Osteocyte (in vitro differentiated cells): Measurements from ENCODE around the gene ZNF428. TPM values are rescaled to one million over a fixed set of nuclear protein-coding genes. Genes with fewer than 3 reads are reported as not detected.

Experiments
- DNase-seq: peaks from one replicate; pipeline ENCODE4 v3.0.0; 2021; ENCODE audit warnings: mixed read lengths; ENCODE audit not compliant: unreplicated experiment; ENCODE audit errors: extremely low spot score
- H3K27ac Mint-ChIP-seq: one replicate; pipeline ENCODE4 v1.8.0; 2021; ENCODE audit warnings: mild to moderate bottlenecking, mixed read lengths; ENCODE audit not compliant: unreplicated experiment
- H3K27me3 Mint-ChIP-seq: one replicate; pipeline ENCODE4 v1.8.0; 2021; ENCODE audit warnings: mixed read lengths; ENCODE audit not compliant: unreplicated experiment
- H3K36me3 Mint-ChIP-seq: one replicate; pipeline ENCODE4 v1.8.0; 2021; ENCODE audit warnings: mixed read lengths; ENCODE audit not compliant: unreplicated experiment
- H3K4me1 Mint-ChIP-seq: one replicate; pipeline ENCODE4 v1.8.0; 2021; ENCODE audit warnings: mixed read lengths; ENCODE audit not compliant: unreplicated experiment
- H3K4me3 Mint-ChIP-seq: one replicate; pipeline ENCODE4 v1.8.0; 2021; ENCODE audit warnings: mild to moderate bottlenecking, moderate library complexity, mixed read lengths; ENCODE audit not compliant: unreplicated experiment
- H3K9me3 Mint-ChIP-seq: one replicate; pipeline ENCODE4 v1.8.0; 2021; ENCODE audit warnings: mixed read lengths; ENCODE audit not compliant: unreplicated experiment
- total RNA-seq: library from RNA; stranded (reverse); gene quantifications from 2 replicates; pipeline ENCODE4 v1.2.1, GENCODE V29; 2021
- TF ChIP-seq, protein P1 (sequence below): fragments of 200-600 bp; sonication (generic); IDR thresholded peaks from 2 replicates; pipeline ENCODE4 v1.5.0; 2021; ENCODE audit warnings: antibody characterized with exemption, mild to moderate bottlenecking, moderate library complexity

ZNF428 gene
- total RNA-seq, 1 donor from 2014 or later = 74.1 TPM

- H3K4me3 Mint-ChIP-seq = peak overlapping the region; percentile 98
- TF ChIP-seq, protein P1, sequence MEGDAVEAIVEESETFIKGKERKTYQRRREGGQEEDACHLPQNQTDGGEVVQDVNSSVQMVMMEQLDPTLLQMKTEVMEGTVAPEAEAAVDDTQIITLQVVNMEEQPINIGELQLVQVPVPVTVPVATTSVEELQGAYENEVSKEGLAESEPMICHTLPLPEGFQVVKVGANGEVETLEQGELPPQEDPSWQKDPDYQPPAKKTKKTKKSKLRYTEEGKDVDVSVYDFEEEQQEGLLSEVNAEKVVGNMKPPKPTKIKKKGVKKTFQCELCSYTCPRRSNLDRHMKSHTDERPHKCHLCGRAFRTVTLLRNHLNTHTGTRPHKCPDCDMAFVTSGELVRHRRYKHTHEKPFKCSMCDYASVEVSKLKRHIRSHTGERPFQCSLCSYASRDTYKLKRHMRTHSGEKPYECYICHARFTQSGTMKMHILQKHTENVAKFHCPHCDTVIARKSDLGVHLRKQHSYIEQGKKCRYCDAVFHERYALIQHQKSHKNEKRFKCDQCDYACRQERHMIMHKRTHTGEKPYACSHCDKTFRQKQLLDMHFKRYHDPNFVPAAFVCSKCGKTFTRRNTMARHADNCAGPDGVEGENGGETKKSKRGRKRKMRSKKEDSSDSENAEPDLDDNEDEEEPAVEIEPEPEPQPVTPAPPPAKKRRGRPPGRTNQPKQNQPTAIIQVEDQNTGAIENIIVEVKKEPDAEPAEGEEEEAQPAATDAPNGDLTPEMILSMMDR = peak; percentile 87
- no peak for DNase-seq
- peaks cover 21% of the 10 kb centered on the region for H3K36me3 Mint-ChIP-seq
- no peaks in the 10 kb centered on the region for H3K27me3 Mint-ChIP-seq
- H3K4me1 Mint-ChIP-seq = peaks cover 32% of the 10 kb centered on the region
- peak overlapping the region; percentile 99 for H3K27ac Mint-ChIP-seq
- no peaks in the 10 kb centered on the region for H3K9me3 Mint-ChIP-seq
These were observed 24.5 kb downstream of the ZNF428 start for GRCh38 chr19:43594710-43595604.

DNA sequence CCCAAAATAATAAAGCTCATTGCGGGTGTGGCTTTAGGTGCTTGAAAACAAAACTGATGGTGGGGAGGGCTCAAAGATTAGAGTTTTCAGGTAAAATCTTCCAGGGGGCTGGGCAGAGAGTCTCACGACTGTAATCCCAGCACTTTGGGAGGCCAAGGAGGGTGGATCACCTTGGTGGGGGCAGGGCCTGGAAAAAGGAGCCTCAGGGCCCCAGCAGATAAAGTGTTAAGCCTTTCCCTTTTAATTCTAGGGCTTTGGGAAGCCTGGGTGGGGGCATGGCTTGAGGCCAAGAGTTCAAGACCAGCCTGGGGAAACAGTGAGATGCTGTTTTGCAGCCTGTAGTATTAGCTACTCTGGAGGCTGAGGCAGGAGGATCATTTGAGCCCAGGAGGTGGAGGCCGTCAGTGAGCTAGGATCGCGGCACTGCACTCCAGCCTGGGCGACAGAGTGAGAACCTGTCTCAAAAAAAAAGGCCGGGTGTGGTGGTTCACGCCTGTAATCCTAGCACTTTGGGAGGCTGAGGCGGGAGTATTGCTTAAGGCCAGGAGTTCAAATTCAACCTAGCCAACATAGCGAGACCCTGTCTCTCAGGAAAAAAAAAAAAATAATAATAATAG is 25.2 kb downstream of the ZNF428 start:
- peak overlapping the region; percentile 99 for H3K27ac Mint-ChIP-seq
- peaks cover 20% of the 10 kb centered on the region for H3K36me3 Mint-ChIP-seq
- no peaks in the 10 kb centered on the region for H3K27me3 Mint-ChIP-seq
- no peaks in the 10 kb centered on the region for H3K9me3 Mint-ChIP-seq
- no peak for DNase-seq
- H3K4me1 Mint-ChIP-seq = peaks cover 32% of the 10 kb centered on the region
- H3K4me3 Mint-ChIP-seq = peak overlapping the region; percentile 98
- TF ChIP-seq, protein P1 = no peak

DNA sequence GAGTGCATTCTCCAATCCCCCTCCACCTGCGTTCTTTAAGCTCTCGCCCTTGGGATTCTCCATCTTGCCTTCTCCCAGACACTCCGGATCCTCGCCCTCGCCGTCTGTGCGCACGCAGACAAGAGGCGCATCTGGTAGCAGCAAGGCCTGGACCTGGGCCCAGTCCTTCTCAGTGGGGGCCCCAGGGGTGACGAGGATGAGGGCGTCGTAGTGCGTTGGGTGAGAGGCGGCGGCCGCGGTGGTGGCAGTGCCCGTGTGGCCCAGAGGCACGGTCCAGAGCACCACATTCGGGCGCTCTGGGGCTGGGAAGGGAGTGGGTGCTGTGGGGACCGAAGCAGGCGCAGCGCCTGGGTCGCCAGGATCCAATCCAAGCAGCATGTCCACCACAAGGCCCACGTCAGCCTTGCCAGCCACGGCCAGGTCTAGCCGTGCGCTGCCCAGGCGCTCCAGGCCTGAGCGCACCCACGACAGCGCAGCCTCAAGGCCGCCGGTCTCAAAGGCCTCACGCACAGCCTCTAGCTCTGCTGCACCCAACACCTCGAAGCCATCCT is 26.6 kb downstream of the ZNF428 start:
- peaks cover 31% of the 10 kb centered on the region for H3K4me1 Mint-ChIP-seq
- no peaks in the 10 kb centered on the region for H3K9me3 Mint-ChIP-seq
- H3K36me3 Mint-ChIP-seq = peaks cover 22% of the 10 kb centered on the region
- no peaks in the 10 kb centered on the region for H3K27me3 Mint-ChIP-seq
- TF ChIP-seq, protein P1 = no peak
- no peak for DNase-seq
- H3K27ac Mint-ChIP-seq = no peak overlapping the region
- H3K4me3 Mint-ChIP-seq = peak overlapping the region; percentile 98

- no peaks in the 10 kb centered on the region for H3K9me3 Mint-ChIP-seq
- TF ChIP-seq, protein P1 = no peak
- peaks cover 23% of the 10 kb centered on the region for H3K4me1 Mint-ChIP-seq
- no peaks in the 10 kb centered on the region for H3K27me3 Mint-ChIP-seq
- peaks cover 22% of the 10 kb centered on the region for H3K36me3 Mint-ChIP-seq
- no peak overlapping the region for H3K4me3 Mint-ChIP-seq
- DNase-seq = no peak
- H3K27ac Mint-ChIP-seq = no peak overlapping the region
These were observed 27.3 kb downstream of the ZNF428 start for GRCh38 chr19:43591904-43592772.
